Left lung (tissue), 10 donors: ENCODE results near the gene CARD14. TPM values are rescaled to one million over a fixed set of nuclear protein-coding genes. Genes with fewer than 3 reads are reported as not detected.

ENCODE experiments used
- ATAC-seq: fragments of 200-7000 bp; cut with Tn5 transposase; one replicate; pipeline ENCODE4 v1.9.1; 2020; ENCODE audit warnings: moderate library complexity
- DNase-seq, 4 donors: peaks; one replicate each; pipeline ENCODE4 v3.0.0-alpha.2; 2013 to 2020
- H3K27ac ChIP-seq, 2 donors: fragments of 200-600 bp; sonication (generic) in 1 of 2; one replicate each; pipeline versions ENCODE4 v1.5.0 to v1.8.0; 2020 to 2021
- H3K27me3 ChIP-seq, 2 donors: fragments of 200-600 bp; sonication (generic) in 1 of 2; one replicate each; pipeline versions ENCODE4 v1.5.0 to v1.8.0; 2020 to 2021
- H3K36me3 ChIP-seq, 2 donors: fragments of 200-600 bp; sonication (generic) in 1 of 2; one replicate each; pipeline versions ENCODE4 v1.5.0 to v1.8.0; 2020 to 2021
- H3K4me1 ChIP-seq, 2 donors: fragments of 200-600 bp; one replicate each; pipeline ENCODE4 v1.8.0; 2021
- H3K4me3 ChIP-seq, 2 donors: fragments of 200-600 bp; sonication (generic) in 1 of 2; one replicate each; pipeline versions ENCODE4 v1.5.0 to v1.8.0; 2020 to 2021; ENCODE audit warnings: mild to moderate bottlenecking in 1 of 2
- H3K9me3 ChIP-seq, 2 donors: fragments of 200-600 bp; sonication (generic) in 1 of 2; one replicate each; pipeline versions ENCODE4 v1.5.0 to v1.8.0; 2020 to 2021
- intact Hi-C, 2 donors: fragments of 100-400 bp; cut with DNase I; formaldehyde crosslinking; loops; one replicate each; pipeline versions ENCODE4 v1.11.2 to v1.14.2; 2022
- polyA plus RNA-seq, 6 donors: library from polyadenylated mRNA; unstranded; fragments of 120-200 nt; gene quantifications; one replicate each; pipeline ENCODE4 v1.2.1, GENCODE V29; 2013; ENCODE audit not compliant: insufficient read length in 6 of 6
- total RNA-seq, 2 donors: library from RNA; stranded (reverse); fragmentation: NEBNext Ultra II Directional; extraction: Animal tissue kit (Norgen Biotek cat#: 25700); gene quantifications; one replicate each; pipeline ENCODE4 v1.2.1, GENCODE V29; 2021
- TF ChIP-seq, protein P1 (sequence below), 2 donors: fragments of 200-600 bp; sonication (generic) in 1 of 2; IDR thresholded peaks; one replicate each; pipeline versions ENCODE4 v1.5.0 to v1.8.0; 2021; ENCODE audit warnings: antibody characterized with exemption in 2 of 2
- donor health status: DM: no; HTN: yes; CAD: no.
- donor health status: DM: no; HTN: no; CAD: no.

The CARD14 gene
- total and polyA plus RNA-seq, 8 donors, result 0.41 to 3.2 (median 1.8) TPM

DNA sequence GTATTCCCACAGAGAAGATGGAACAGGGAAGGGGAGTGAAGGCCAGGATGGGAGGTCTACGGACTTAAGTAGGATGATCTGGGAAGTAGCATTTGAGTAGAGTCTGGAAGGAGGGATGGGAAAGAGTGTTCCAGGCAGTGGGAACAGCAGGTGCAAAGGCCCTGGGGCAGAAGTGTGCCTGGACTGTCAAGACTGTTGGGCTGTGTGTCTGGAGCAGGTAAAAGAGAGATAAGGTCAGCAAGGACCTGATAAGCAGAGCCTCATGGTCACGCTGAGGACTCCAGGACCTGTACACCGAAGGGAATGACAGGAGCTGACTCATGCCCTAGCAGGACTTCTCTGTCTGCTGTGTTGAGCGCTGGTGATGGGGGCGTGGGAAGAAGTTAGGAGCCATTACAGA is 723 bp upstream of the CARD14 start:
- Histone ChIP-seq H3K27ac (no peak overlapping the region), H3K27me3 (no peaks in the 10 kb centered on the region), H3K9me3 (no peaks in the 10 kb centered on the region), H3K4me1 (no peaks in the 10 kb centered on the region), H3K36me3 (no peaks in the 10 kb centered on the region), H3K4me3 (no peak overlapping the region)
- ATAC-seq (no peak), DNase-seq (no peak)
- TF ChIP-seq, protein P1, sequence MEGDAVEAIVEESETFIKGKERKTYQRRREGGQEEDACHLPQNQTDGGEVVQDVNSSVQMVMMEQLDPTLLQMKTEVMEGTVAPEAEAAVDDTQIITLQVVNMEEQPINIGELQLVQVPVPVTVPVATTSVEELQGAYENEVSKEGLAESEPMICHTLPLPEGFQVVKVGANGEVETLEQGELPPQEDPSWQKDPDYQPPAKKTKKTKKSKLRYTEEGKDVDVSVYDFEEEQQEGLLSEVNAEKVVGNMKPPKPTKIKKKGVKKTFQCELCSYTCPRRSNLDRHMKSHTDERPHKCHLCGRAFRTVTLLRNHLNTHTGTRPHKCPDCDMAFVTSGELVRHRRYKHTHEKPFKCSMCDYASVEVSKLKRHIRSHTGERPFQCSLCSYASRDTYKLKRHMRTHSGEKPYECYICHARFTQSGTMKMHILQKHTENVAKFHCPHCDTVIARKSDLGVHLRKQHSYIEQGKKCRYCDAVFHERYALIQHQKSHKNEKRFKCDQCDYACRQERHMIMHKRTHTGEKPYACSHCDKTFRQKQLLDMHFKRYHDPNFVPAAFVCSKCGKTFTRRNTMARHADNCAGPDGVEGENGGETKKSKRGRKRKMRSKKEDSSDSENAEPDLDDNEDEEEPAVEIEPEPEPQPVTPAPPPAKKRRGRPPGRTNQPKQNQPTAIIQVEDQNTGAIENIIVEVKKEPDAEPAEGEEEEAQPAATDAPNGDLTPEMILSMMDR (IDR thresholded peaks at IDR 0.05), result no peak
- intact Hi-C loops, result no loop called here

DNA sequence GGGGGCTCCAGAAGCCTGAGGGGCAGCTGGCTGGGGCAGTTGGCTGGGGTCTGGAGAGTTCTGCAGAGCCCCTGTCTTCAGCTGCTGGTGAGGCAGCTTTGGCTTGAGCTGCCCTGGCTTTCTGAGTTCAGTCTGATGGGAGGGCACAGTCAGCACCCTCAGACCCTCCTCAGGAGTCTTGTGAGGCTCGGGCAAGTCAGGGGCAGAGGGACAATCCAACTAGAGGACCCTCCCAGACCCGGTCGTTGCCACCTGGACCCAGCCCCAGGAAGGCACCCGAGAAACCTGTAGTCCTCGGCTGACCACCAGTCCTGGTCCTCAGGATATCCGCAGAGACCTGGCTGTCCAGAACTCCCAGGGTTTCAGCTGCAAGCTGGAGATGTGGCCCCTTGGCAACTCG is 1.9 kb downstream of the CARD14 start:
- Histone ChIP-seq H3K27me3 (no peaks in the 10 kb centered on the region), H3K4me1 (peaks cover 0 to 5% of the 10 kb centered on the region in 2 donors), H3K9me3 (no peaks in the 10 kb centered on the region), H3K27ac (no peak overlapping the region), H3K36me3 (no peaks in the 10 kb centered on the region), H3K4me3 (no peak overlapping the region)
- ATAC-seq (no peak), DNase-seq (no peak)
- TF ChIP-seq, protein P1 (IDR thresholded peaks at IDR 0.05), result no peak
- intact Hi-C loops, result no loop called here

DNA sequence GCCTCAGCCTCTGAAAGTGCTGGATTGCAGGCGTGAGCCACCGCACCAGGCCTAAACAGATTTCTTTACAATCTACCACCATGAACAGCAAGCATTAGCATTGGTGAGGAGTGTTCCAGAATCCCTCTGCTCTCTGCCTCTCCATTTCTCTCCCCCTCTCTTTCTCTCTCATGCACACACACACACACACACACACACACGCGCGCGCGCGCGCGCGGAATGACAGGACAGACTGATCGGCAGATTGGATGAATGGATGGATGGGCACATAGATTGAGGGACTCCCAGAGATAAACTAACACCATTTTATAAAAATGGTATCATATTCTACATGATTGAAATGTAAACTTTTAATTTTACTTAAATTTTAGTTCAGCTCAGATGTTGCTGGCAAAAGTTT is 3.3 kb downstream of the CARD14 start:
- DNase-seq, result no peak
- Histone ChIP-seq H3K9me3 (no peaks in the 10 kb centered on the region), H3K27ac (no peak overlapping the region), H3K36me3 (no peaks in the 10 kb centered on the region), H3K27me3 (no peaks in the 10 kb centered on the region), H3K4me3 (no peak overlapping the region), H3K4me1 (peaks cover 0 to 5% of the 10 kb centered on the region in 2 donors)
- TF ChIP-seq, protein P1 (IDR thresholded peaks at IDR 0.05), result no peak
- intact Hi-C loops, result no loop called here
- no peak for ATAC-seq

DNA sequence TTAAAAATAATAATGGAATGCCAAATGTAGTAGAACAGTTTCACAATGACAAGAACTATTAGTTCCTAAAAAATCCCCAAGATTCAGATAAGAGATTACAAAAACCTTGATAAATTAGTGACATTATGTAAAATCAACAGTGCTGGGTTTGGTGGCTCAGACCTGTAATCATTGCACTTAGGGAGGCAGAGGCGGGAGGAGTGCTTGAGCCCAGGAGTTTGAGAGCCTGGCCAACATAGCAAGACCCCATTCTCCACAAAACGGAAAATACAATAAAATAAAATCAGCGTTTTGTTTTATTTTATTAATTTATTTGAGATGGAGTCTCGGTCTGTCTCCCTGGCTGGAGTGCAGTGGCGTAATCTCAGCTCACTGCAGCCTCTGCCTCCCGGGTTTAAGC is 4.1 kb downstream of the CARD14 start:
- Histone ChIP-seq H3K9me3 (no peaks in the 10 kb centered on the region), H3K27ac (no peak overlapping the region), H3K36me3 (no peaks in the 10 kb centered on the region), H3K4me1 (peaks cover 0 to 5% of the 10 kb centered on the region in 2 donors), H3K27me3 (no peaks in the 10 kb centered on the region), H3K4me3 (no peak overlapping the region)
- TF ChIP-seq, protein P1 (IDR thresholded peaks at IDR 0.05), result no peak
- DNase-seq (no peak), ATAC-seq (no peak)
- intact Hi-C loops, result no loop called here

DNA sequence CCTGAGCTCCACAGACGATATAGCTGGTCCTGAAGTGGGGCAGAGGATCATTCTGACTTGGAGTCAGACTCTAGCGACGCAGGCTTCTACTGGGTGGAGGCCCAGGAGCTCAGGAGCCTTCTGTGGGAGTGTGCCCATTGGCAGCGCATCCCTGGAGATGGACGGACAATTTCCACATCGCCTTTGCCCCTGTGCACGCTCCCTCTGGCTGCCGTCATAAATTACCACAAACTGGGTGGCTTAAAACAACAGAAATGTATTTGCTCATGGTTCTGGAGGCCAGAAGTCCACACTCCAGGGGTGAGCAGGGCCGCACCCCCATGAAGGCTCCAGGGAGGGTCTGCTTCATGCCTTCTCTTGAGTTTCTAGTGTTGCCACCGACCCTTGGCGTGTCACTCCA is 6.9 kb downstream of the CARD14 start:
- DNase-seq (no peak), ATAC-seq (no peak)
- no peaks in the 10 kb centered on the region for H3K36me3 ChIP-seq
- TF ChIP-seq, protein P1 (IDR thresholded peaks at IDR 0.05), result no peak
- intact Hi-C loops, result no loop called here
- no peak overlapping the region for H3K27ac ChIP-seq
- no peaks in the 10 kb centered on the region for H3K27me3 ChIP-seq
- no peaks in the 10 kb centered on the region for H3K9me3 ChIP-seq
- no peak overlapping the region for H3K4me3 ChIP-seq
- peaks cover 0 to 5% of the 10 kb centered on the region in 2 donors for H3K4me1 ChIP-seq
